OCI-LY3 (cell line): Measurements from ENCODE around the gene RPA1.

Source experiments
- EZH2phosphoT487 ChIP-seq: fragments of 200-600 bp; shearing (Covaris generic); IDR thresholded peaks from 2 replicates; pipeline ENCODE4 v1.6.1; 2018; ENCODE audit warnings: antibody characterized with exemption, mixed run types, low read depth
- TF ChIP-seq, protein P1 (sequence below): fragments of 200-600, 300-600 bp; sonication (generic); IDR thresholded peaks from 2 replicates; pipeline ENCODE4 v1.5.1; 2014; ENCODE audit warnings: antibody characterized with exemption, low read length, low read depth

DNA sequence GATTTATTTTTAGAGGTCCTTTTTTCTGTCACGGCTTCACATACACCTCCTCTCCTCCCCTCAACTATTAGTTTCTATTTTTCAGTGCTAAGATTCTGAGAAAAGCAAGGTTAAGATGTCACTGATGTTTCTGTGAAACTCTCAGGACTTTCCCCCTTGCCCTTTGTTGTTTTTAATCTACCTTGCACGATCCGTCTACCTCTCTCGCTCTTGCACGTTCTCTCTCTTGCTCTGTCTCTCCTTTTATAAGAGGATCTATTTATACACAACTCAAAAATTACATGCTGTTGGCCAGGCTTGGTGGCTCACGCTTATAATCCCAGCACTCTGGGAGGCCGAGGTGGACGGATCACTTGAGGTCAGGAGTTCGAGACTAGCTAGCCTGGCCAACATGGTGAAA lies 43.6 kb downstream of the RPA1 start:
- TF ChIP-seq, protein P1, sequence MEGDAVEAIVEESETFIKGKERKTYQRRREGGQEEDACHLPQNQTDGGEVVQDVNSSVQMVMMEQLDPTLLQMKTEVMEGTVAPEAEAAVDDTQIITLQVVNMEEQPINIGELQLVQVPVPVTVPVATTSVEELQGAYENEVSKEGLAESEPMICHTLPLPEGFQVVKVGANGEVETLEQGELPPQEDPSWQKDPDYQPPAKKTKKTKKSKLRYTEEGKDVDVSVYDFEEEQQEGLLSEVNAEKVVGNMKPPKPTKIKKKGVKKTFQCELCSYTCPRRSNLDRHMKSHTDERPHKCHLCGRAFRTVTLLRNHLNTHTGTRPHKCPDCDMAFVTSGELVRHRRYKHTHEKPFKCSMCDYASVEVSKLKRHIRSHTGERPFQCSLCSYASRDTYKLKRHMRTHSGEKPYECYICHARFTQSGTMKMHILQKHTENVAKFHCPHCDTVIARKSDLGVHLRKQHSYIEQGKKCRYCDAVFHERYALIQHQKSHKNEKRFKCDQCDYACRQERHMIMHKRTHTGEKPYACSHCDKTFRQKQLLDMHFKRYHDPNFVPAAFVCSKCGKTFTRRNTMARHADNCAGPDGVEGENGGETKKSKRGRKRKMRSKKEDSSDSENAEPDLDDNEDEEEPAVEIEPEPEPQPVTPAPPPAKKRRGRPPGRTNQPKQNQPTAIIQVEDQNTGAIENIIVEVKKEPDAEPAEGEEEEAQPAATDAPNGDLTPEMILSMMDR = no peak
- TF ChIP-seq EZH2phosphoT487 = no peak
